Dermis microvascular lymphatic vessel endothelial cell (primary cell): ENCODE measurements around the gene VIP. TPM values are rescaled to one million over a fixed set of nuclear protein-coding genes. Genes with fewer than 3 reads are reported as not detected.

Source experiments
- DNase-seq, 2 donors: peaks; one replicate each; pipeline versions ENCODE4 v3.0.0 to v3.0.0-alpha.2; 2010; ENCODE audit warnings: low read depth in 2 of 2
- total RNA-seq: library from RNA; depleted of rRNA; stranded (reverse); fragments of >200 nt; gene quantifications from 2 replicates; pipeline ENCODE4 v1.2.1, GENCODE V29; 2014

The VIP gene
- total RNA-seq, 1 donor from 2014 or later = 0.39 TPM

DNA sequence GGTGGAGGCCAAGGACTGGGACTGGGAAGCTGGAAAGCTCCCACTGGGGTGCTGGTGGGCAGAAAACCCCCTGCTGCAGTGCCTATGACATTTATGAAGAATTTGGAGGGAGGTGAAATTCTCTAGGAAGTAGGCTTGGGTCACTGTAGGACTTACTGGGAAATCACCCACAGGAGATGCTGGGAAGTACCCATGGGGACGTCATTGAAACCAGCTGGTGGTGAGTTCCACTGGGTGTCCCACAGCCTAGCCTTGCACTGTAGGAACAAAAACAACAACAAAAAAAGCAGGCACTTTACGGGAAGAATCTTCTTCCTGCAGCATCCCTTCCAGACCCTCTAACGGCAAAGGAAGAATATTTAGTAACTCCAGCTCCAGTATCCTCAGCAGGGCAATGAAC is 26.2 kb downstream of the VIP start:
- DNase-seq = no peak

DNA sequence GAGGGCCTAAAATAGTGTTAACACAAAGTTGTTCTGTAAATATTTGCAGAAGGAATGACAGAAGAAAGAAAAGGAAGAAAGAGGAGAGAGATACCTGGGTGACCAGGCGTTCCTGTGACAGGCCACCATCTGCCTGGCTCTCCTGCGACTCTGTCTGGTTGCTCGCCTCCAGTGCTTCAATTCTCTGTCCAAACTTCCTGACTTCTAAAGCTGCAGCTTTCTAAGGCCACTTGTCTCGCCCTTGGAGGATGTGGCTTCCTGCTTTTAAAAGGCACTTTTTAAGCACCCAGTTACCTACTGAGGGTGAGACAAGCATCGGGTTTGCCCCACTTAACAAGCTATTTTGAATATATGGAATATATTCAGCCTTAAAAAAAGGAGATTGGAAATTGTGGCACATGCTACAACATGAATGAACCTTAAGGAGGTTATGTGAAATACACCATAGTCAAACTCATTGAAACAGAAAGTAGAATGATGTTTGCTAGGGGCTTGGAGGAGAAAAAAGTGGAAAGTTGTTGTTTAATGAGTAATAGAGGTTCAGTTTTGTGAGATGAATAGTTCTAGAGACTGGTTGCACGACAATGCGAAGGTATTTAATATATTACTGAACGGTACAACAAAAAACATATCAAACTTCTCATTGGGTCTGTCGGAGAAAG is 32.8 kb downstream of the VIP start:
- no peak for DNase-seq

DNA sequence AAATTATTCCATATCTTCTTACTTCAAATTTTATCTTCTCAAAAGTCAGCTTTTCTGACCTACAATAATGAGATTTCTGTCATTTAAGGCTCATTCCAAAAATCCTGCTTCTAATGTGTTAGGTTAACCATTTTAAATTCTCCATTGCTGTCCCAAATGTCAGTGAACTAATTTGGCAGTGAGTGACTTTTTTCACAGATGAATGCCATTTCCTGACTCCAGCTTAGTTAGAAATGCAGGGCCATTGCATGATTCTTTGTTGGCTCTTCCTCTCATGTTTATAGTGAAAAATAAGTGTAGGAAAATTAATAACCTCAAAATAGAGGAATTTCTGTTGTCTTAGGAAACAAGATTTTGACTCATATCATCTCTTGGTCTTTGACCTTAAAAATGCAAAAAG is 44.1 kb downstream of the VIP start:
- no peak for DNase-seq

DNA sequence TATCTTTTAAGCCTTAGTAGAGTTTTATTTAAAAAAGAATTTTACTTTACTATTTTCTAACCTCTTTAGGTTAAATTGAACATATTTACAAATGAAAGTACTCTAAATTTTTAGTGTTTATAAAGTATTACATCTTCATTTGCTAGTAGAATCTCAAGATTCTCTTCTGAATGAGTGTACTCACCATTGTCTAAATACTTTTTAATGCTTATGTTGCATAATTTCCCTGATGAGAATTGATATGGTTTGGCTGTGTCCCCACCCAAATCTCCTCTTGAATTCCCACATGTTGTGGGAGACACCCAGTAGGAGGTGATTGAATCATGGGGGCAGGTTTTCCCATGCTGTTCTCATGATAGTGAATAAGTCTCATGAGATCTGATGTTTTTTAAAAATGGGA is 53.6 kb downstream of the VIP start:
- no peak for DNase-seq

Other genes starting within 250 kb of the VIP start
- gene SYNE1, start 113.4 kb upstream of the VIP start, total RNA-seq = 41.3 and 62.8 TPM in 2 replicates
- 120 and 209 TPM in 2 replicates for gene MYCT1, start 52.9 kb upstream of the VIP start, total RNA-seq
- 7.0 and 10.8 TPM in 2 replicates for gene FBXO5, start 232.2 kb downstream of the VIP start, total RNA-seq